Measurements from ENCODE around the gene SLC35A3. TPM values are rescaled to one million over a fixed set of nuclear protein-coding genes. Genes with fewer than 3 reads are reported as not detected.

Gene SLC35A3
- total RNA-seq, 4 donors from 2014 or later, result 17.1 to 37.8 (median 23.2) TPM

DNA sequence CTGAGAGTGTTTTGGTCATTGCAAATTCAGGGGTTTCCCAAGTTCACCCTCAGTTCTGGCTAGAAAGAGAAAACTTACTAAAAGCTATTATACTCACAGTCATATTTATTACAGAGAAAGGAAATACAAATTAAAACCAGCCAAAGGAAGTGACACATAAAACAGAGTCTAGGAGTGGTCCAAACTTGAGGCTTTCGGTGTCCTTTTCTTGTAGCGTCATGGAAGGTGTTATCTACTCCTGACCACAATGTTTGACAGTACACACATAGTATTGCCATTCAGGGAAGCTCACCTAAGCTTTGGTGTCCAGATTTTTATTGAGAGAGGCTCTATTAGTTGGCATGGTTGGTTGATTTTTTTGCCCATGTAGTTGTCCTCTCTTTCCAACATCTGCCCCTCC, 59.0 kb downstream of the SLC35A3 start:
- Histone ChIP-seq H3K36me3 (no peaks in the 10 kb centered on the region), H3K27ac (no peak overlapping the region), H3K4me1 (no peaks in the 10 kb centered on the region), H3K4me3 (no peak overlapping the region), H3K9me3 (no peaks in the 10 kb centered on the region), H3K27me3 (no peaks in the 10 kb centered on the region)
- 81 to 89% methylated on average over 2 of the region's 2 CpGs for WGBS, 2 donors (ENCODE audit: low coverage in 1 of 2)
- ATAC-seq, result no peak
- TF ChIP-seq POLR2A (IDR thresholded peaks at IDR 0.05) (no peak), CTCF (IDR thresholded peaks at IDR 0.05) (no peak), POLR2AphosphoS5 (IDR thresholded peaks at IDR 0.05) (no peak), EP300 (IDR thresholded peaks at IDR 0.05) (no peak)

DNA sequence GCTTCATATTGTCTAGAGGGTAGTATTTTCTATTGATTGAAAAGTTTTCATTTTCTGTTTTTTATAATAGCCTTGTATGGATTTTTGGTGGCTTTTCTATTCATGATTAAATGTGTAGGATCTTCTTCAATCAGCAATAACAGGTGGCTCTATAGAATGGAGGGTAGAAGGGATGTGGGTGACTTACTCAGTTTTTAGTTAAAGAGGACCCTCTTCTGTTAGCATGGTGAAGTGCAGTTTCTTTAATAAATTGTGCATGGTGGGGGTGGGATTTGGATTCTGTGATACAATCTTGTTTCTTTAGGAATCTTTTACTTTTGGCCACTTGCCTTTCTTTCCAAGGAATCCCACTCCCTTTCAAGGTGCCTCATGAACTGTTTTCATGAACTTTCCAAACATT, 64.7 kb downstream of the SLC35A3 start:
- no peaks in the 10 kb centered on the region for H3K36me3 ChIP-seq
- H3K9me3 ChIP-seq, result no peaks in the 10 kb centered on the region
- TF ChIP-seq EP300 (IDR thresholded peaks at IDR 0.05) (no peak), POLR2A (IDR thresholded peaks at IDR 0.05) (no peak), CTCF (IDR thresholded peaks at IDR 0.05) (no peak)
- no peaks in the 10 kb centered on the region for H3K27me3 ChIP-seq
- H3K27ac ChIP-seq, result no peak overlapping the region
- no peak for ATAC-seq
- H3K4me1 ChIP-seq, result peaks cover 0 to 23% (median 0%) of the 10 kb centered on the region in 3 donors
- H3K4me3 ChIP-seq, result no peak overlapping the region

DNA sequence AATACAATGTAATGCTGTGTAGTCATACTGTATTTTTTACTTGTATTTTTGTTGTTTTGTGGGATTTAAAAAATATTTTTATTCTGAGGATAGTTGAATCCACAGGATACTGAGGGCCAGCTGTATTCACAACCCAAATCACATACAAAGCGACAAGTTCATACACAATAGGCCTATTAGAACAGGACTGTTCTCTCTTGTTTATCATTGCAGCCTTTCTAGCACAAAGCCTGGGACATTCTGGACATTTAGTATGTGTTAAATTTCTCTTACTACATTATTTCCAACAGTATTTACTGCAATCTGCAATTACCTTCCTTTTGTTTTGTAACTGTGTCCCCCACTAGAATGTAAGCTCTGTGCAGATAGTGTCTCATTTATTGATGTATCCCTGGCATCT, 65.4 kb downstream of the SLC35A3 start:
- ATAC-seq, result no peak
- H3K9me3 ChIP-seq, result no peaks in the 10 kb centered on the region
- no peak overlapping the region for H3K27ac ChIP-seq
- no peaks in the 10 kb centered on the region for H3K27me3 ChIP-seq
- H3K4me3 ChIP-seq, result no peak overlapping the region
- WGBS, 2 donors (ENCODE audit: low coverage in 1 of 2), result 86 to 87% methylated on average over 1 of the region's 1 CpG
- no peaks in the 10 kb centered on the region for H3K36me3 ChIP-seq
- H3K4me1 ChIP-seq, result peaks cover 0 to 31% (median 0%) of the 10 kb centered on the region in 3 donors
- no peak for TF ChIP-seq POLR2AphosphoS5 (IDR thresholded peaks at IDR 0.05)
- no peak for TF ChIP-seq EP300 (IDR thresholded peaks at IDR 0.05)
- no peak for TF ChIP-seq POLR2A (IDR thresholded peaks at IDR 0.05)

GRCh38 chr1:100036718-100037655, 67.2 kb downstream of the SLC35A3 start:
- no peak for ATAC-seq
- Histone ChIP-seq H3K27me3 (no peaks in the 10 kb centered on the region), H3K27ac (peak overlapping the region; percentile 89 to 99 (median 94)), H3K36me3 (no peaks in the 10 kb centered on the region), H3K4me1 (peaks cover 0 to 48% (median 3%) of the 10 kb centered on the region in 3 donors), H3K4me3 (peak overlapping the region; percentile 72 to 76), H3K9me3 (no peaks in the 10 kb centered on the region)
- WGBS, 2 donors (ENCODE audit: low coverage in 1 of 2), result 16 to 24% methylated on average over 10 of the region's 11 CpGs
- no peak for TF ChIP-seq POLR2A (IDR thresholded peaks at IDR 0.05)
- no peak for TF ChIP-seq EP300 (IDR thresholded peaks at IDR 0.05)
- TF ChIP-seq CTCF (IDR thresholded peaks at IDR 0.05), result no peak
- TF ChIP-seq POLR2AphosphoS5 (IDR thresholded peaks at IDR 0.05), result no peak

- no peaks in the 10 kb centered on the region for H3K9me3 ChIP-seq
- ATAC-seq, result no peak
- TF ChIP-seq POLR2AphosphoS5 (IDR thresholded peaks at IDR 0.05), result no peak
- no peak for TF ChIP-seq CTCF (IDR thresholded peaks at IDR 0.05)
- TF ChIP-seq EP300 (IDR thresholded peaks at IDR 0.05), result no peak
- no peak for TF ChIP-seq POLR2A (IDR thresholded peaks at IDR 0.05)
- H3K27ac ChIP-seq, result peak overlapping the region; percentile 89 to 99 (median 94)
- peak overlapping the region; percentile 72 to 76 for H3K4me3 ChIP-seq
- no peaks in the 10 kb centered on the region for H3K27me3 ChIP-seq
- H3K4me1 ChIP-seq, result peaks cover 0 to 54% (median 3%) of the 10 kb centered on the region in 3 donors
- WGBS, 2 donors (ENCODE audit: low coverage in 1 of 2), result 3% methylated on average over 4 of the region's 8 CpGs; no CpG with 5 or more reads in 1 of the 2 donors
- H3K36me3 ChIP-seq, result no peaks in the 10 kb centered on the region
Measured at GRCh38 chr1:100037656-100037926, 67.8 kb downstream of the SLC35A3 start.

Data from gastroesophageal sphincter (tissue), 4 donors.